ENCODE measurements around the gene HSP90AA1. TPM values are rescaled to one million over a fixed set of nuclear protein-coding genes. Genes with fewer than 3 reads are reported as not detected.

Gene HSP90AA1
- total and polyA plus RNA-seq, 2 of the 8 experiments (the other 6 are each of a cell fraction or from before 2014, with no cell fraction given), result 339 to 878 TPM

GRCh38 chr14:102056694-102057442, 30.0 kb downstream of the HSP90AA1 start:
- Histone ChIP-seq H2BK20ac (ENCODE audit: low read length) (no peak overlapping the region), H3K79me2 (ENCODE audit: control insufficient read depth in 1 of 2, insufficient read depth in 2 of 2, low read length in 2 of 2) (no peaks in the 10 kb centered on the region), H3K56ac (replicated peaks; ENCODE audit: insufficient read length, low read depth, low read length) (no peak overlapping the region), H2AK5ac (ENCODE audit: low read depth, low read length) (no peak overlapping the region; the same call in 1 of the 2 replicates), H2BK5ac (ENCODE audit: low read depth, low read length) (peak overlapping the region; percentile 0), H4K5ac (ENCODE audit: insufficient read length, low read depth, low read length) (no peak overlapping the region), H3K18ac (ENCODE audit: extremely low read depth, low read length) (no peak overlapping the region), H2BK15ac (ENCODE audit: low read length) (peak overlapping the region; percentile 14; the same call in 1 of the 2 replicates), H3K9me3 (ENCODE audit: insufficient read depth in 2 of 2, low read depth in 1 of 2, low read length in 1 of 2) (no peaks in the 10 kb centered on the region), H3K4me2 (ENCODE audit: insufficient read depth in 1 of 2, low read depth in 2 of 2, low read length in 2 of 2) (no peak overlapping the region), H2AFZ (ENCODE audit: low read length) (no peak overlapping the region), H3K14ac (ENCODE audit: insufficient read length) (no peak overlapping the region), H3K4ac (replicated peaks; ENCODE audit: insufficient read length, low read depth, low read length) (no peak overlapping the region), H4K91ac (replicated peaks; ENCODE audit: insufficient read length, low read length) (peak overlapping the region; percentile 90), H3K4me3 (ENCODE audit: extremely low read depth in 1 of 4, insufficient read depth in 2 of 4, low read depth in 3 of 4, low read length in 4 of 4) (no peak overlapping the region), H3K23me2 (ENCODE audit: low read depth, low read length) (no peaks in the 10 kb centered on the region; the same call in 1 of the 2 replicates), H2BK12ac (ENCODE audit: low read depth, low read length) (peak overlapping the region; percentile 55; the same call in 1 of the 2 replicates), H2BK120ac (replicated peaks; ENCODE audit: low read depth, low read length) (no peak overlapping the region), H3K27ac (ENCODE audit: low read depth, low read length) (no peak overlapping the region), H4K20me1 (replicated peaks in 1 of 2; ENCODE audit: control insufficient read depth in 1 of 2, insufficient read depth in 2 of 2, low read length in 2 of 2) (peaks cover 0 to 6% of the 10 kb centered on the region in 2 experiments), H3K27me3 (replicated peaks in 1 of 4; ENCODE audit: control insufficient read depth in 3 of 4, extremely low read depth in 1 of 4, insufficient read depth in 3 of 4, low read length in 3 of 4) (no peaks in the 10 kb centered on the region), H3K9ac (replicated peaks in 1 of 4; ENCODE audit: extremely low read depth in 1 of 4, low read depth in 3 of 4, low read length in 3 of 4) (no peak overlapping the region), H4K8ac (ENCODE audit: extremely low read depth, insufficient read depth, low read length) (no peak overlapping the region), H3K23ac (ENCODE audit: insufficient read length) (no peak overlapping the region), H3K4me1 (replicated peaks in 1 of 4; ENCODE audit: control insufficient read depth in 3 of 4, insufficient read depth in 4 of 4, low read length in 3 of 4) (peaks cover 0 to 11% (median 5%) of the 10 kb centered on the region in 4 experiments; a peak in 5 of 7 replicates), H3K36me3 (ENCODE audit: control insufficient read depth in 2 of 4, insufficient read depth in 4 of 4, low read length in 3 of 4) (peaks cover 0 to 10% (median 5%) of the 10 kb centered on the region in 4 experiments; a peak in 2 of 8 replicates), H3K79me1 (ENCODE audit: low read depth, low read length) (0 out of 2 replicates have a peak, but pooled peaks cover 3% of the 10 kb centered on the region)
- ChIA-PET CTCF (ENCODE audit: partially characterized antibody) (interaction anchor here (2.1 kb wide), 1 partner anchor 7 kb away, joined by 8 read pairs; no protein-coding TSS in a partner anchor), POLR2A (ENCODE audit: partially characterized antibody) (interaction anchor here (0.8 to 1.7 kb wide), 3 partner anchors 11 to 108 kb away, joined by 3 to 4 read pairs (median 4); no protein-coding TSS in a partner anchor)
- 94% methylated on average over 31 of the region's 31 CpGs; no CpG with 5 or more reads in 1 of the 2 experiments for WGBS, 2 experiments (ENCODE audit: extremely low coverage in 1 of 2, insufficient coverage in 1 of 2, insufficient read length in 1 of 2, insufficient replicate concordance in 2 of 2, low coverage in 1 of 2, low lambda C conversion rate in 2 of 2, missing lambda C conversion rate in 1 of 2)
- FAIRE-seq (no peak), DNase-seq (ENCODE audit: low read depth in 1 of 2, low spot score in 2 of 2) (no peak)
- no peak for TF ChIP-seq KDM1A (IDR thresholded peaks at IDR 0.05; ENCODE audit: borderline replicate concordance, low read length)
- TF ChIP-seq POLR2AphosphoS5 (IDR thresholded peaks at IDR 0.05; ENCODE audit: low read depth, low read length), result no peak; the same call in 1 of the 2 replicates
- TF ChIP-seq CREB1 (IDR thresholded peaks at IDR 0.05), result no peak
- TF ChIP-seq BRCA1 (IDR thresholded peaks at IDR 0.05; ENCODE audit: low read depth, low read length), result no peak
- TF ChIP-seq RXRA (IDR thresholded peaks at IDR 0.05; ENCODE audit: insufficient read depth, low read depth, low read length), result no peak
- TF ChIP-seq CBX8 (IDR thresholded peaks at IDR 0.05; ENCODE audit: borderline replicate concordance, low read depth, low read length), result no peak
- TF ChIP-seq SP4 (IDR thresholded peaks at IDR 0.05; ENCODE audit: low read length), result no peak
- no peak for TF ChIP-seq BACH1 (IDR thresholded peaks at IDR 0.05; ENCODE audit: low read length)
- TF ChIP-seq HDAC2 (IDR thresholded peaks at IDR 0.05; ENCODE audit: borderline replicate concordance in 1 of 2, low read depth in 2 of 2, low read length in 2 of 2), result no peak
- TF ChIP-seq SIX5 (IDR thresholded peaks at IDR 0.05; ENCODE audit: low read depth, low read length), result no peak
- no peak for TF ChIP-seq SRF (IDR thresholded peaks at IDR 0.05; ENCODE audit: low read depth, low read length)
- no peak for TF ChIP-seq BCL11A (IDR thresholded peaks at IDR 0.05; ENCODE audit: low read depth in 2 of 2, low read length in 2 of 2)

Data from H1 (cell line).